Measurements from ENCODE around the gene DCAF5. TPM values are rescaled to one million over a fixed set of nuclear protein-coding genes. Genes with fewer than 3 reads are reported as not detected.

DCAF5 gene
- total and polyA plus RNA-seq, 2 of the 13 experiments (the other 11 are each of a cell fraction or from before 2014, with no cell fraction given) = 13.4 to 31.6 TPM

DNA sequence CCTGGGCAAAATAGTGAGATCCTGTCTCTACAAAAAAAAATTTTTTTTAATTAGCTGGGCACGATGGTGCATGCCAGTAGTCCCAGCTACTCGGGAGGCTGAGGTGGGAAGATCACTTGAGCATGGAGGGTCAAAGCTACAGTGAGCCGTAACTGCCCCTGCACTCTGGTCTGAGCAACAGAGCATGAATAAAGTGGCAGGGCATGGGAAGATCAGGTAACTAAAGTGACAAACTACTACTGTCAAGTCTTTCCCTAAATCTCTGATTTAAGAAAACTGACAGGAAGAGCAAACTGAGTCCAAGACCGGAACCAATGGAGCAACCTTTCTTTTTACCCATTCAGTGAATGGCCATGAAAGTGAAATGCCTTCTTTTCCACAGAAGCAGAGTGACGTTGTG lies 10.8 kb downstream of the DCAF5 start:
- whole genome bisulfite sequencing (ENCODE audit: low lambda C conversion rate) = 96% methylated on average over 5 of the region's 5 CpGs
- H2AFZ ChIP-seq (ENCODE audit: low read length) = no peak overlapping the region
- TF ChIP-seq ETV6 (CRISPR knock-in tag; conservative IDR thresholded peaks at IDR 0.05) = no peak
- TF ChIP-seq STAG1 (CRISPR knock-in tag; IDR thresholded peaks at IDR 0.05) = no peak
- DNase-seq (ENCODE audit: low spot score) (no peak), FAIRE-seq (no peak), ATAC-seq (no peak)
- intact Hi-C loops (cut with micrococcal nuclease; ENCODE audit: unreplicated experiment) = no loop called here
- in situ Hi-C loops (cut with HindIII; ENCODE audit: extremely low pct_ligation_motif_present, low pct_unique_long_range_greater_than_20kb) = no loop called here
- no TSS peak for BruUV-seq (replicated peaks)
- no peaks in the 10 kb centered on the region for H4K20me1 ChIP-seq (ENCODE audit: insufficient read depth, low read length)
- peaks cover 0 to 15% of the 10 kb centered on the region in 2 experiments; a peak in 2 of 5 replicates for H3K36me3 ChIP-seq (replicated peaks in 1 of 2; ENCODE audit: control insufficient read depth in 1 of 2, insufficient read depth in 2 of 2, low read length in 2 of 2)
- peaks cover 57% of the 10 kb centered on the region for H3K79me2 ChIP-seq (ENCODE audit: insufficient read depth, low read length)
- no peak overlapping the region for H3K4me3 ChIP-seq (replicated peaks in 1 of 3; ENCODE audit: insufficient read depth in 1 of 3, low read depth in 2 of 3, low read length in 3 of 3)
- H3K9me3 ChIP-seq (ENCODE audit: low read length) = no peaks in the 10 kb centered on the region
- no peak overlapping the region for H3K9ac ChIP-seq (ENCODE audit: insufficient read depth, low read depth, low read length)
- H3K27ac ChIP-seq (ENCODE audit: extremely low read length, insufficient read depth, low read length) = no peak overlapping the region
- no peak overlapping the region for H3K4me2 ChIP-seq (ENCODE audit: low read depth, low read length)
- H3K4me1 ChIP-seq (ENCODE audit: insufficient read depth, low read length) = no peaks in the 10 kb centered on the region
- ChIA-PET POLR2A (no interaction called here), CTCF (ENCODE audit: low intra/inter-chr PET ratio, low total read pairs) (no interaction called here)
- H3K27me3 ChIP-seq (ENCODE audit: control insufficient read depth in 1 of 2, insufficient read depth in 2 of 2, low read length in 2 of 2) = no peaks in the 10 kb centered on the region

DNA sequence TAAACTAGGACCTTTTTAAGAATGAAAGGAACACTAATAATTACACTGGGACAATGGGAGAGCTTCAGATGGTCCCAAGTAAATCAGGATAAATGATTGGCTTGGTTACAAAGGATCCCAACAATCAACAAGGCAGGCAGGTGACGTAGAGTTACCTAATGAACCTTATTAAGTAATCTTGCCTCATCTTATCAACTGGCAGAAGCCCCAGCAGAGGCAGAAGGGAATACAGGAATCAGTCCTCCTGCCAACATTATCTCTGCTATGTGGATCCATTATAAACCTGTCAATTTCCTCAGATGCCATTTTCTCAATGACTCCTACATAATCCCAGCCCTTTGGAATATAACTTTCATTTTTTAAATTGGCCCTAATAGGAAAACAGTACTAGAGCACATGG lies 11.4 kb downstream of the DCAF5 start:
- H3K9me3 ChIP-seq (ENCODE audit: low read length) = no peaks in the 10 kb centered on the region
- in situ Hi-C loops (cut with HindIII; ENCODE audit: extremely low pct_ligation_motif_present, low pct_unique_long_range_greater_than_20kb) = no loop called here
- CTCF ChIA-PET (ENCODE audit: low intra/inter-chr PET ratio, low total read pairs) = no interaction called here

More for the DNA sequence above, 11.4 kb downstream of the DCAF5 start:
- no peak for FAIRE-seq
- no peak overlapping the region for H2AFZ ChIP-seq (ENCODE audit: low read length)
- H3K4me3 ChIP-seq (replicated peaks in 1 of 3; ENCODE audit: insufficient read depth in 1 of 3, low read depth in 2 of 3, low read length in 3 of 3) = no peak overlapping the region
- H3K4me2 ChIP-seq (ENCODE audit: low read depth, low read length) = no peak overlapping the region
- TF ChIP-seq KLF11 (CRISPR knock-in tag; IDR thresholded peaks at IDR 0.05) = no peak
- TF ChIP-seq GATAD2A (CRISPR knock-in tag; IDR thresholded peaks at IDR 0.05) = no peak
- TF ChIP-seq PCBP1 (IDR thresholded peaks at IDR 0.05; ENCODE audit: borderline replicate concordance, low read depth, low read length) = no peak
- no peak for TF ChIP-seq CCAR2 (optimal IDR thresholded peaks at IDR 0.05; ENCODE audit: low read depth, low read length)
- TF ChIP-seq, protein P1, sequence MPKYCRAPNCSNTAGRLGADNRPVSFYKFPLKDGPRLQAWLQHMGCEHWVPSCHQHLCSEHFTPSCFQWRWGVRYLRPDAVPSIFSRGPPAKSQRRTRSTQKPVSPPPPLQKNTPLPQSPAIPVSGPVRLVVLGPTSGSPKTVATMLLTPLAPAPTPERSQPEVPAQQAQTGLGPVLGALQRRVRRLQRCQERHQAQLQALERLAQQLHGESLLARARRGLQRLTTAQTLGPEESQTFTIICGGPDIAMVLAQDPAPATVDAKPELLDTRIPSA (CRISPR knock-in tag; IDR thresholded peaks at IDR 0.05; ENCODE audit: borderline replicate concordance) = no peak
- TF ChIP-seq, protein P2, sequence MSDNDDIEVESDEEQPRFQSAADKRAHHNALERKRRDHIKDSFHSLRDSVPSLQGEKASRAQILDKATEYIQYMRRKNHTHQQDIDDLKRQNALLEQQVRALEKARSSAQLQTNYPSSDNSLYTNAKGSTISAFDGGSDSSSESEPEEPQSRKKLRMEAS (IDR thresholded peaks at IDR 0.05) = no peak
- no peak for TF ChIP-seq ZNF496 (CRISPR knock-in tag; IDR thresholded peaks at IDR 0.05; ENCODE audit: insufficient replicate concordance)
- no peak for TF ChIP-seq CEBPG (CRISPR knock-in tag; IDR thresholded peaks at IDR 0.05)
- no peak for TF ChIP-seq ZNF564 (CRISPR knock-in tag; IDR thresholded peaks at IDR 0.05)
- TF ChIP-seq PHF5A (CRISPR knock-in tag; IDR thresholded peaks at IDR 0.05; ENCODE audit: low read depth, unreplicated experiment) = no peak
- TF ChIP-seq, protein P3, sequence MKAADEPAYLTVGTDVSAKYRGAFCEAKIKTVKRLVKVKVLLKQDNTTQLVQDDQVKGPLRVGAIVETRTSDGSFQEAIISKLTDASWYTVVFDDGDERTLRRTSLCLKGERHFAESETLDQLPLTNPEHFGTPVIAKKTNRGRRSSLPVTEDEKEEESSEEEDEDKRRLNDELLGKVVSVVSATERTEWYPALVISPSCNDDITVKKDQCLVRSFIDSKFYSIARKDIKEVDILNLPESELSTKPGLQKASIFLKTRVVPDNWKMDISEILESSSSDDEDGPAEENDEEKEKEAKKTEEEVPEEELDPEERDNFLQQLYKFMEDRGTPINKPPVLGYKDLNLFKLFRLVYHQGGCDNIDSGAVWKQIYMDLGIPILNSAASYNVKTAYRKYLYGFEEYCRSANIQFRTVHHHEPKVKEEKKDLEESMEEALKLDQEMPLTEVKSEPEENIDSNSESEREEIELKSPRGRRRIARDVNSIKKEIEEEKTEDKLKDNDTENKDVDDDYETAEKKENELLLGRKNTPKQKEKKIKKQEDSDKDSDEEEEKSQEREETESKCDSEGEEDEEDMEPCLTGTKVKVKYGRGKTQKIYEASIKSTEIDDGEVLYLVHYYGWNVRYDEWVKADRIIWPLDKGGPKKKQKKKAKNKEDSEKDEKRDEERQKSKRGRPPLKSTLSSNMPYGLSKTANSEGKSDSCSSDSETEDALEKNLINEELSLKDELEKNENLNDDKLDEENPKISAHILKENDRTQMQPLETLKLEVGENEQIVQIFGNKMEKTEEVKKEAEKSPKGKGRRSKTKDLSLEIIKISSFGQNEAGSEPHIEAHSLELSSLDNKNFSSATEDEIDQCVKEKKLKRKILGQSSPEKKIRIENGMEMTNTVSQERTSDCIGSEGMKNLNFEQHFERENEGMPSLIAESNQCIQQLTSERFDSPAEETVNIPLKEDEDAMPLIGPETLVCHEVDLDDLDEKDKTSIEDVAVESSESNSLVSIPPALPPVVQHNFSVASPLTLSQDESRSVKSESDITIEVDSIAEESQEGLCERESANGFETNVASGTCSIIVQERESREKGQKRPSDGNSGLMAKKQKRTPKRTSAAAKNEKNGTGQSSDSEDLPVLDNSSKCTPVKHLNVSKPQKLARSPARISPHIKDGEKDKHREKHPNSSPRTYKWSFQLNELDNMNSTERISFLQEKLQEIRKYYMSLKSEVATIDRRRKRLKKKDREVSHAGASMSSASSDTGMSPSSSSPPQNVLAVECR (CRISPR knock-in tag; IDR thresholded peaks at IDR 0.05; ENCODE audit: borderline replicate concordance) = no peak
- TF ChIP-seq TGIF2 (CRISPR knock-in tag; IDR thresholded peaks at IDR 0.05) = no peak
- TF ChIP-seq, protein P4, sequence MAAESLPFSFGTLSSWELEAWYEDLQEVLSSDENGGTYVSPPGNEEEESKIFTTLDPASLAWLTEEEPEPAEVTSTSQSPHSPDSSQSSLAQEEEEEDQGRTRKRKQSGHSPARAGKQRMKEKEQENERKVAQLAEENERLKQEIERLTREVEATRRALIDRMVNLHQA (CRISPR knock-in tag; IDR thresholded peaks at IDR 0.05) = no peak
- 94% methylated on average over 1 of the region's 1 CpG for WGBS (ENCODE audit: low lambda C conversion rate)
- H3K79me2 ChIP-seq (ENCODE audit: insufficient read depth, low read length) = peaks cover 53% of the 10 kb centered on the region
- no TSS peak for BruUV-seq (replicated peaks)
- H3K27me3 ChIP-seq (ENCODE audit: control insufficient read depth in 1 of 2, insufficient read depth in 2 of 2, low read length in 2 of 2) = no peaks in the 10 kb centered on the region
- no peaks in the 10 kb centered on the region for H3K4me1 ChIP-seq (ENCODE audit: insufficient read depth, low read length)
- POLR2A ChIA-PET = no interaction called here
- H3K9ac ChIP-seq (ENCODE audit: insufficient read depth, low read depth, low read length) = no peak overlapping the region
- no peak for DNase-seq (ENCODE audit: low spot score)
- intact Hi-C loops (cut with micrococcal nuclease; ENCODE audit: unreplicated experiment) = no loop called here
- H3K27ac ChIP-seq (ENCODE audit: extremely low read length, insufficient read depth, low read length) = no peak overlapping the region
- no peaks in the 10 kb centered on the region for H4K20me1 ChIP-seq (ENCODE audit: insufficient read depth, low read length)
- ATAC-seq = no peak
- H3K36me3 ChIP-seq (replicated peaks in 1 of 2; ENCODE audit: control insufficient read depth in 1 of 2, insufficient read depth in 2 of 2, low read length in 2 of 2) = peaks cover 0 to 15% of the 10 kb centered on the region in 2 experiments; a peak in 2 of 5 replicates

Data from HepG2 (cell line).